Peyer's patch (tissue), 4 donors: ENCODE data around the gene KRTAP4-3. TPM values are rescaled to one million over a fixed set of nuclear protein-coding genes. Genes with fewer than 3 reads are reported as not detected.
"Not testable (repeated sequence)": the region's sequence is repeated elsewhere in the genome, so short reads cannot be mapped to it uniquely, and the experiment has no call there.

Experiments used
- DNase-seq, 3 donors: peaks; one replicate each; pipeline ENCODE4 v3.0.0-alpha.2; 2017 to 2019
- H3K27ac ChIP-seq, 4 donors: fragments of 200-600 bp; sonication (generic); one replicate each; pipeline ENCODE4 v1.5.1; 2016 to 2019
- H3K27me3 ChIP-seq, 2 donors: fragments of 200-600 bp; sonication (generic); one replicate each; pipeline ENCODE4 v1.5.1; 2019
- H3K36me3 ChIP-seq, 3 donors: fragments of 200-600 bp; sonication (generic); one replicate each; pipeline ENCODE4 v1.5.1; 2016 to 2019
- H3K4me1 ChIP-seq, 4 donors: fragments of 200-600 bp; sonication (generic); one replicate each; pipeline ENCODE4 v1.5.1; 2016 to 2019
- H3K4me3 ChIP-seq, 4 donors: fragments of 200-600 bp; sonication (generic); 1 replicate in 3 of 4; 2 replicates in 1 of 4; pipeline ENCODE4 v1.5.1; 2016 to 2019; ENCODE audit warnings: mild to moderate bottlenecking in 1 of 4
- H3K9me3 ChIP-seq, 4 donors: fragments of 200-600 bp; sonication (generic); one replicate each; pipeline ENCODE4 v1.5.1; 2016 to 2019; ENCODE audit warnings: mild to moderate bottlenecking in 1 of 4
- CTCF ChIP-seq, 6 experiments: fragments of 450-650 bp in 4 of 6; fragments of 200-600 bp in 2 of 6; sonication (generic) in 1 of 6; IDR thresholded peaks; one replicate each; pipeline ENCODE4 v1.5.1; 2017 to 2019; ENCODE audit warnings: antibody characterized with exemption in 6 of 6, mild to moderate bottlenecking in 3 of 6, moderate library complexity in 1 of 6
- POLR2A ChIP-seq, 2 donors: fragments of 450-650 bp; IDR thresholded peaks; one replicate each; pipeline ENCODE4 v1.5.1; 2017; ENCODE audit warnings: antibody characterized with exemption in 2 of 2, mild to moderate bottlenecking in 2 of 2, moderate library complexity in 2 of 2
- total RNA-seq, 4 donors: library from RNA; depleted of rRNA; stranded (reverse); fragments of >200 nt; gene quantifications; one replicate each; pipeline ENCODE4 v1.1.0, GENCODE V29; 2016

KRTAP4-3 gene
- total RNA-seq, 4 donors from 2014 or later: not detected

- no peaks in the 10 kb centered on the region for H3K36me3 ChIP-seq
- H3K4me1 ChIP-seq: no peaks in the 10 kb centered on the region
- H3K9me3 ChIP-seq: no peaks in the 10 kb centered on the region
- no peak for DNase-seq
- H3K4me3 ChIP-seq: no peak overlapping the region
- TF ChIP-seq POLR2A (IDR thresholded peaks at IDR 0.05) (no peak), CTCF (IDR thresholded peaks at IDR 0.05) (no peak)
- H3K27ac ChIP-seq: no peak overlapping the region
- no peaks in the 10 kb centered on the region for H3K27me3 ChIP-seq
Measured at GRCh38 chr17:41126412-41126811, 41.6 kb downstream of the KRTAP4-3 start.

- Histone ChIP-seq H3K36me3 (no peaks in the 10 kb centered on the region), H3K27ac (no peak overlapping the region), H3K27me3 (no peaks in the 10 kb centered on the region), H3K4me3 (no peak overlapping the region), H3K9me3 (no peaks in the 10 kb centered on the region), H3K4me1 (no peaks in the 10 kb centered on the region)
- no peak for DNase-seq
- TF ChIP-seq CTCF (IDR thresholded peaks at IDR 0.05): no peak
Measured at GRCh38 chr17:41125064-41125463, 43.0 kb downstream of the KRTAP4-3 start.

GRCh38 chr17:41123991-41124371, 44.0 kb downstream of the KRTAP4-3 start, which contains the start of gene KRTAP4-12:
KRTAP4-12 (minus strand) TSS chr17:41124182; CDS start chr17:41124122, 60 bp downstream.
- H3K4me1 ChIP-seq: not testable (repeated sequence)

GRCh38 chr17:41123292-41123990, 44.6 kb downstream of the KRTAP4-3 start:
- not testable (repeated sequence) for H3K4me3 ChIP-seq, H3K4me1 ChIP-seq, H3K27me3 ChIP-seq, H3K9me3 ChIP-seq, H3K27ac ChIP-seq, DNase-seq, H3K36me3 ChIP-seq

More at GRCh38 chr17:41123991-41124371, 44.0 kb downstream of the KRTAP4-3 start, which contains the start of gene KRTAP4-12:
- H3K4me3 ChIP-seq, H3K27ac ChIP-seq, DNase-seq, H3K36me3 ChIP-seq, H3K27me3 ChIP-seq, H3K9me3 ChIP-seq: not testable (repeated sequence)

- Histone ChIP-seq H3K4me1 (no peaks in the 10 kb centered on the region), H3K9me3 (no peaks in the 10 kb centered on the region), H3K27ac (no peak overlapping the region), H3K27me3 (no peaks in the 10 kb centered on the region), H3K4me3 (no peak overlapping the region), H3K36me3 (no peaks in the 10 kb centered on the region)
- no peak for TF ChIP-seq POLR2A (IDR thresholded peaks at IDR 0.05)
- TF ChIP-seq CTCF (IDR thresholded peaks at IDR 0.05): no peak
- no peak for DNase-seq
Measured at GRCh38 chr17:41121742-41122141, 46.3 kb downstream of the KRTAP4-3 start.

- DNase-seq, H3K4me1 ChIP-seq, H3K27me3 ChIP-seq: not testable (repeated sequence)
Measured at GRCh38 chr17:41119696-41120690, 48.0 kb downstream of the KRTAP4-3 start.

GRCh38 chr17:41118721-41119120, 49.3 kb downstream of the KRTAP4-3 start:
- H3K4me3 ChIP-seq: no peak overlapping the region
- no peaks in the 10 kb centered on the region for H3K27me3 ChIP-seq
- H3K9me3 ChIP-seq: no peaks in the 10 kb centered on the region
- no peak overlapping the region for H3K27ac ChIP-seq
- no peak for DNase-seq
- no peaks in the 10 kb centered on the region for H3K4me1 ChIP-seq
- no peaks in the 10 kb centered on the region for H3K36me3 ChIP-seq
- no peak for TF ChIP-seq CTCF (IDR thresholded peaks at IDR 0.05)
- TF ChIP-seq POLR2A (IDR thresholded peaks at IDR 0.05): no peak

More at GRCh38 chr17:41119696-41120690, 48.0 kb downstream of the KRTAP4-3 start:
- H3K9me3 ChIP-seq, H3K4me3 ChIP-seq, H3K36me3 ChIP-seq: not testable (repeated sequence)
- peak overlapping the region in 1 of 4 donors; percentile 46 for H3K27ac ChIP-seq

- H3K36me3 ChIP-seq, H3K9me3 ChIP-seq, H3K4me3 ChIP-seq, H3K27ac ChIP-seq, DNase-seq, H3K27me3 ChIP-seq, H3K4me1 ChIP-seq: not testable (repeated sequence)
Measured at GRCh38 chr17:41117846-41118386, 50.1 kb downstream of the KRTAP4-3 start, which contains the start of gene KRTAP4-11. KRTAP4-11 (minus strand) TSS chr17:41118373; CDS start chr17:41118315, 58 bp downstream.
